Activated CD4-positive, alpha-beta memory T cell treated with anti-CD3 and anti-CD28 coated beads for 36 hours (primary cell): ENCODE results near the gene A1BG. TPM values are rescaled to one million over a fixed set of nuclear protein-coding genes. Genes with fewer than 3 reads are reported as not detected.

Experiments
- CTCF ChIA-PET: fragments of 350-600 bp; sonication (Branson Sonifier 250); formaldehyde crosslinking; loops from one replicate; lab custom pipeline; 2021; ENCODE audit warnings: antibody characterized with exemption, inconsistent platforms; lab: Charles Lee
- POLR2A ChIA-PET: fragments of 350-600 bp; sonication (Branson Sonifier 250); formaldehyde crosslinking; loops from one replicate; lab custom pipeline; 2021; ENCODE audit warnings: antibody characterized with exemption; lab: Charles Lee
- DNase-seq: peaks from one replicate; pipeline ENCODE4 v3.0.0-alpha.2; 2020
- H3K27ac Mint-ChIP-seq: one replicate; pipeline ENCODE4 v1.8.0; 2021; ENCODE audit warnings: mixed read lengths
- H3K27me3 Mint-ChIP-seq: one replicate; pipeline ENCODE4 v1.8.0; 2021; ENCODE audit warnings: mixed read lengths
- H3K36me3 Mint-ChIP-seq: one replicate; pipeline ENCODE4 v1.8.0; 2021; ENCODE audit warnings: mixed read lengths
- H3K4me1 Mint-ChIP-seq: one replicate; pipeline ENCODE4 v1.8.0; 2021; ENCODE audit warnings: low read depth, mixed read lengths
- H3K4me3 Mint-ChIP-seq: one replicate; pipeline ENCODE4 v1.8.0; 2021; ENCODE audit warnings: mild to moderate bottlenecking, mixed read lengths
- H3K9me3 Mint-ChIP-seq: one replicate; pipeline ENCODE4 v1.8.0; 2021; ENCODE audit warnings: mixed read lengths
- intact Hi-C: fragments of 100-400 bp; cut with micrococcal nuclease; formaldehyde crosslinking; loops from one replicate; pipeline ENCODE4 v1.15.1; 2023
- total RNA-seq, 2 experiments: library from RNA; stranded (reverse); gene quantifications; one replicate each; pipeline ENCODE4 v1.2.3, GENCODE V29; 2021

The A1BG gene
- total RNA-seq, 2 experiments from 2014 or later = 9.9 to 12.9 TPM

GRCh38 chr19:58367698-58368454, 14.6 kb upstream of the A1BG start:
- Mint-ChIP-seq H3K27ac (no peak overlapping the region), H3K36me3 (no peaks in the 10 kb centered on the region)
- intact Hi-C loops = no loop called here

DNA sequence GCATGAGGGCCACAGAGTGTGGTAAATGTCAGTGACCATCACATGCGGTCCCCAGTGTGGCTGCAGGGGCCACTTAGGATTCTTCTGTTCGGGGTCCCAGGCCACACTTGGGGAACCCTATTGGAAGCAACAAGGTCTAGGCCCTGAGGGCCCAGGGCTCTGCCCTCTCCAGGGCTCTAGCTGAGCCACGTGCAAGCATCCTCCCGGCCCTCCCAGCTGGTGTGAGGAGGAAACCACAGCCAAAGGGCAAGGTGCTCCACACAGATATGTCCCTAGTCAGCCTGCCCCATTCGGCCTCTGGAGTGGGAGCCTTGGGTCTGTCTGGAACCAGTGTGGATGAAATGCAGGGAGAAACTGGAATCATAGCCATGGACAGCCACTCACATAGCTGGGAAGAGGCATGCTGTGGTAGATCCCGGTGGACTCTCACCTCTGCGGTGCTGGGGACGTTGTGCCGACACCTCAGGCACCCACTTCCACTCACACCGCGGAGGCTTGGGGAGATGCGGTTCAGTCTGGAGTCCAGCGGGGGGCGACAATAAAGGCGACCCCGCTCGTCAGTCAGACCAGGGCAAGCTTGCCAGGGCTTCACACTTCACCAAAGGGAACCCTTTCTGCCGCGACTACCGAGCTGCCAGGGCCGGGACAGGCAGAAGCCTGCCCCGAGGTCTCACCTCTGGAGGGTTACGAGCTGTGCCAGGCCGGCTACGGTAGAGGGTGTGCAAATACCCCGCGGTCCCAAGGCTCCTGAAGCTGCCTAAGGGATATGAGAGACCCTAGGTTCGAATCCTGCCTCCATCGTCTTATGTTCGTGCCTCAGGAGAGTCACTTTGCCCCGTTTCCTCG, 13.5 kb upstream of the A1BG start:
- CTCF ChIA-PET = no interaction called here
- Mint-ChIP-seq H3K9me3 (no peaks in the 10 kb centered on the region), H3K27me3 (no peaks in the 10 kb centered on the region), H3K36me3 (no peaks in the 10 kb centered on the region), H3K27ac (no peak overlapping the region), H3K4me3 (no peak overlapping the region), H3K4me1 (peaks cover 7% of the 10 kb centered on the region)
- intact Hi-C loops = no loop called here
- DNase-seq = no peak
- POLR2A ChIA-PET = no interaction called here

More at GRCh38 chr19:58367698-58368454, 14.6 kb upstream of the A1BG start:
- ChIA-PET POLR2A (no interaction called here), CTCF (no interaction called here)
- no peaks in the 10 kb centered on the region for H3K27me3 Mint-ChIP-seq
- DNase-seq = no peak
- H3K4me1 Mint-ChIP-seq = peaks cover under 1% of the 10 kb centered on the region
- no peak overlapping the region for H3K4me3 Mint-ChIP-seq
- no peaks in the 10 kb centered on the region for H3K9me3 Mint-ChIP-seq

DNA sequence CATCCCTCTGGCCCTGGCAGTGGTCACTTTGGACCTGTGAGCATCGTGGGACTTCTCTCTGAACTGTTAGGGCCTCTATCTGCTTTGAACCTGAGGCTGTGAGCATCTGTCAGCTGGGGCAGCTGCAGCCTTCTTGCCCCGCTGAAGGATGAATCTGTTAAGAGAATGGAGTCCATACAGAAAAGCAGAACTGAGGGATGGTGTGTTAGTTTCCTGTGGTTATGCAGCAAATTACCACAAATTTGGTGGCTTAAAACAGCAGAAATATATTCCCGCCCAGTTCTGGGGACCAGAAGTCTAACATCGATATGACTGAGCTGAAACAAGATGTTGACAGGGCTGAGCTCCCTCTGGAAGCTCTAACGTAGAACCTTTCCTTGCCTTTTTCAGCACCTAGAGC, 10.9 kb upstream of the A1BG start:
- Mint-ChIP-seq H3K4me1 (peaks cover 8% of the 10 kb centered on the region), H3K9me3 (no peaks in the 10 kb centered on the region), H3K4me3 (no peak overlapping the region), H3K27ac (no peak overlapping the region), H3K27me3 (no peaks in the 10 kb centered on the region), H3K36me3 (no peaks in the 10 kb centered on the region)
- ChIA-PET CTCF (interaction anchor here (1.7 kb wide), 1 partner anchor 156 kb away, joined by 12 read pairs; the partner anchor contains the start of gene ZBTB45), POLR2A (interaction anchor here (1.0 kb wide), 1 partner anchor 23 kb away, joined by 3 read pairs; the partner anchor contains the start of gene RPS5)
- no peak for DNase-seq
- intact Hi-C loops = no loop called here

DNA sequence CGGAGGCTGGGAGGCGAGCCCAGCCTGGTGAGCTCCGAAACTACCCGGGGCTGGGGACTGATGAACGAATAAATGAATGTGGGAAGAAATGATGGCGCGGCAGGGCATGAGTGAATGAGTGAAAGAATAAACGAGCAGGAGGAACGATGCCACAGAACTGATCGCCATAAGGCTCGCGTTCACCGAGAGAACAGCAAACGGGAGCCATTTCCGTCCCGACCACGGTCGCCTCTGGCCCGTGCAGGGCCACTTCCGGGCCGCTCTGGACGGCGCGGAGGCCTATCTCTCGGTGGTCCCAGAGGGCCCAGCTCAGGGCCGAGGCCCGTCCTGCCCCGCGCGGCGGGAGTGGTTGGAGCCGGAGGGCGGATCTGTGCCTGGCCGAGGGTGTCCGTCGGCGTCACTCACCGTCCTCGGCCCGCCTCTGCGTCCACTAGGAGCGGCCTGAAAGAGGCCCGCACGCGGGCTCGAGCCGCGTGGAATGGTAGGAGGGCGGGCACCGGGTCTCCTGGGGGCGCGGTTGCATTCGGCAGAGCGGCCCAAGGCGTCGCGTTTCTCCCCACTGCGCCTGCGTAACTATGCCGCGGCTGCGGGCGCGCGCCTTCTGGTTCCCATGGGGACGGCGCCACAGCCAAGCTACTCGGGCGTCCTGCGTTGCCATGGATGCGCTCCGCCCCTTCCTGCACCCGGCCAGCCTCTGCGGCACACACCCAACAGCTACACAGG, 9.1 kb upstream of the A1BG start, which contains the start of gene ZNF497:
Gene ZNF497, minus strand, starts transcription at position 480 of the 723 bp plus-strand sequence. CDS start 5,116 bp downstream, outside the sequence.
- Mint-ChIP-seq H3K27me3 (no peaks in the 10 kb centered on the region), H3K27ac (peak within 1 kb of the TSS; percentile 89), H3K4me3 (peak within 1 kb of the TSS; percentile 94), H3K4me1 (peaks cover 8% of the 10 kb centered on the region), H3K9me3 (no peaks in the 10 kb centered on the region), H3K36me3 (no peaks in the 10 kb centered on the region)
- POLR2A ChIA-PET = interaction anchor here (0.5 to 2.0 kb wide), 10 partner anchors 14 to 193 kb away, joined by 3 to 12 read pairs (median 4); partner anchors contain the start of genes CHMP2A, ERVK3-1, RPS5 and ZBTB45
- intact Hi-C loops = loop anchor here (1.0 kb wide), 6 partner anchors 15 to 78 kb away; partner anchors contain the start of genes ERVK3-1, ZNF132, ZNF837 and ZSCAN22
- DNase-seq = peak; percentile 98
- CTCF ChIA-PET = interaction anchor here (0.7 to 1.7 kb wide), 5 partner anchors 8 to 164 kb away, joined by 3 to 12 read pairs (median 3); partner anchors contain the start of gene ZBTB45

- H3K36me3 Mint-ChIP-seq = no peaks in the 10 kb centered on the region
- POLR2A ChIA-PET = interaction anchor here (0.9 to 2.0 kb wide), 6 partner anchors 14 to 158 kb away, joined by 4 to 12 read pairs (median 6); partner anchors contain the start of genes ERVK3-1, ZBTB45, ZNF584 and ZNF837
- intact Hi-C loops = loop anchor here (1.0 kb wide), 6 partner anchors 15 to 78 kb away; partner anchors contain the start of genes ERVK3-1, ZNF132, ZNF837 and ZSCAN22
Measured at GRCh38 chr19:58361900-58362271, 8.6 kb upstream of the A1BG start.

DNA sequence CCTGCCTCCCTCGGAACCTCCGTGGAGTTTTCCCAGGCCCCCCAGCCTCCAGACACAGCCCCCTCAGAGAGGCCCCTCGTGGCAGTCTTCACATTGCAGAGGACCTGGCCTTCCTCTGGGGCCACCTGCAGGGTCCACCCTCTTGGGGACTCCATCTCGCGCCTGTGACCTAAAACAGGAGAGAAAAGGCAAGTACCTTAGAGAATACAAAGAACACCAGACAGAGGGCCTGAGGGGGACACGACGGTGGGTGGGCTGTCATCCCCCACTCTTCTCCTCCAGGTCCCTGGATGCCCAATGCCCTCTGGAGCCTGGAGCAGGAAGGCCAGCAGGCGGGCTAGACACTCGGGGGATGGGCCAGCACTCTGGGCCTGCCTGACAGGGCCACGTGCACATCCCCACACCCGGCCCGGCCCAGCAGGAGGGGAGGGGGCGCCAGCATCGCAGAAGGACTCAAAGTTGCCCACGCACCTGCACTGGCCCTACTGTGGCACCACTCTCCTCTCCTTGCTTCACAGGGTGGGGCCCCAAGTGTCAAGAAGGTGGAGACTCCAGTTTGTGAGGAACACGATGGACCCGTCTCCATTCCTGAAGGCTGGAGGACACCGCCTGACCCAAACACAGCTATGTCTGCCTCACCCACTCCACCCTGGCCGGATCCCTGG, 4.3 kb upstream of the A1BG start:
- intact Hi-C loops = no loop called here
- Mint-ChIP-seq H3K9me3 (no peaks in the 10 kb centered on the region), H3K4me3 (no peak overlapping the region), H3K27me3 (no peaks in the 10 kb centered on the region), H3K4me1 (peaks cover 16% of the 10 kb centered on the region), H3K36me3 (no peaks in the 10 kb centered on the region), H3K27ac (no peak overlapping the region)
- POLR2A ChIA-PET = no interaction called here
- no peak for DNase-seq
- CTCF ChIA-PET = interaction anchor here (0.8 kb wide), 1 partner anchor 162 kb away, joined by 5 read pairs; the partner anchor contains the start of gene ZBTB45

More at GRCh38 chr19:58361900-58362271, 8.6 kb upstream of the A1BG start:
- Mint-ChIP-seq H3K27me3 (no peaks in the 10 kb centered on the region), H3K4me3 (peak overlapping the region; percentile 94), H3K4me1 (peaks cover 10% of the 10 kb centered on the region), H3K9me3 (no peaks in the 10 kb centered on the region), H3K27ac (peak overlapping the region; percentile 89)
- CTCF ChIA-PET = interaction anchor here (1.3 to 1.4 kb wide), 2 partner anchors 8 to 152 kb away, joined by 3 read pairs; no protein-coding TSS in a partner anchor
- DNase-seq = peak; percentile 70

DNA sequence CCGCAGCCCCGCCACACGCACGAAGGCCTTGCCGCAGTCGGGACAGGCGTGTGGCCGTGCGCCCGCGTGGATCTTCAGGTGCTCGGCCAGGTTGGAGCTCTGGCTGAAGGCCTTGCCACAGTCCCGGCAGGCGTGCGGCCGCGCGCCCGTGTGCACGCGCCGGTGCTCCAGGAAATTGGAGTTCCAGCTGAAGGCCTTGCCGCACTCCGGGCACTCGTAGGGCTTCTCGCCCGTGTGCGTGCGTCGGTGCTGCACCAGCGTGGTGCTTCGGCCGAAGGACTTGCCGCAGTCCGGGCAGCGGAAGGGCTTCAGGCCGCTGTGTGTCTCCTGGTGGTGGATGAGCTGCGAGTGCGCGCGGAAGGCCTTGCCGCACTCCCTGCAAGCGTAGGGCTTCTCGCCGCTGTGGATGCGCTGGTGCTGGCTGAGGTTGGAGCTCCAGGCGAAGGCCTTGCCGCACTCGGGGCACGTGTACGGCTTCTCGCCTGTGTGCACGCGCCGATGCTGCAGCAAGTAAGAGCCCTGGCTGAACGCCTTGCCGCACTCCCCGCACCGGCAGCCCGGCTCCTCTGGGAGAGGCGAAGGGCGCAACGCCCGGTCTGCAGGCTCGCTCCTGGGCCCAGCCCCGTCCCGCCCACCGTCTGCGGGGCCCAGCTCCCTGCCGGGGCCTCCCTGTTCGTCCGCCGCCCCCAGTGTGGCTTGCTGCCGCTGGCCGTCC, 3.6 kb upstream of the A1BG start:
- Mint-ChIP-seq H3K27me3 (no peaks in the 10 kb centered on the region), H3K4me1 (peaks cover 12% of the 10 kb centered on the region), H3K36me3 (no peaks in the 10 kb centered on the region), H3K4me3 (peak overlapping the region; percentile 12), H3K27ac (no peak overlapping the region), H3K9me3 (no peaks in the 10 kb centered on the region)
- ChIA-PET CTCF (interaction anchor here (0.8 to 1.0 kb wide), 2 partner anchors 10 to 163 kb away, joined by 3 to 5 read pairs; partner anchors contain the start of gene ZBTB45), POLR2A (interaction anchor here (1.7 kb wide), 1 partner anchor 10 kb away, joined by 8 read pairs; no protein-coding TSS in a partner anchor)
- no peak for DNase-seq
- intact Hi-C loops = no loop called here

GRCh38 chr19:58355908-58356765, 2.8 kb upstream of the A1BG start:
- no peak overlapping the region for H3K27ac Mint-ChIP-seq

DNA sequence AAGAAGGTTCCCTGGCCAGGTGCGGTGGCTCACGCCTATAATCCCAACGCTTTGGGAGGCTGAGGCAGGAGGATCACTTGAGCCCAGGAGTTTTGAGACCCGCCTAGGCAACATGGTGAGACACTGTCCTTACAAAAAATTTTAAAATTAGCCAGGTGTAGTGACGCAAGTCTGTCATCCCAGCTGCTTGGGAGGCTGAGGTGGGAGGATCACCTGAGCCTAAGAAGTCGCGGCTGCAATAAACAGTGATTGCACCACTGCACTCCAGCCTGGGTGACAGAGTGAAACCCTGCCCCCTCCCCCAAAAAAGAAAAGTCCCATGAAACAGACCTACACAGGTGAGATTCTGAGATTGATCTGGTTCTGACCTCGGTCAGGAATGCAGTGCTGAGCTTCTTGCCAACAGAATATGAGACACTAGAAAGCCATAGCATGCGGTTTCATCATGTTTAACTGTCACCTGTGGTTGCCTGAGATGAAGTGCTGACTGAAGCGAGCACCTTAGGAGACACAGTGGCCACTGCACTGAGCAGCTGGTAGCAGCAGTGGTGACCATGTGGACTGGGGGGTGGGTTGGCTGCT, 2.0 kb upstream of the A1BG start:
- Mint-ChIP-seq H3K4me1 (peaks cover 10% of the 10 kb centered on the region), H3K4me3 (no peak overlapping the region), H3K27ac (no peak overlapping the region), H3K36me3 (no peaks in the 10 kb centered on the region), H3K27me3 (no peaks in the 10 kb centered on the region), H3K9me3 (no peaks in the 10 kb centered on the region)
- POLR2A ChIA-PET = interaction anchor here (1.7 kb wide), 1 partner anchor 8 kb away, joined by 8 read pairs; no protein-coding TSS in a partner anchor
- intact Hi-C loops = no loop called here
- no peak for DNase-seq
- CTCF ChIA-PET = interaction anchor here (1.0 kb wide), 1 partner anchor 8 kb away, joined by 3 read pairs; no protein-coding TSS in a partner anchor

More at GRCh38 chr19:58355908-58356765, 2.8 kb upstream of the A1BG start:
- peaks cover 10% of the 10 kb centered on the region for H3K4me1 Mint-ChIP-seq
- ChIA-PET POLR2A (interaction anchor here (1.7 kb wide), 1 partner anchor 9 kb away, joined by 8 read pairs; no protein-coding TSS in a partner anchor), CTCF (interaction anchor here (1.0 kb wide), 1 partner anchor 9 kb away, joined by 3 read pairs; no protein-coding TSS in a partner anchor)
- H3K36me3 Mint-ChIP-seq = no peaks in the 10 kb centered on the region
- no peaks in the 10 kb centered on the region for H3K27me3 Mint-ChIP-seq
- peak overlapping the region; percentile 12 for H3K4me3 Mint-ChIP-seq
- no peaks in the 10 kb centered on the region for H3K9me3 Mint-ChIP-seq
- intact Hi-C loops = no loop called here
- DNase-seq = peak; percentile 46
